Sigmoid colon (tissue), 4 donors: ENCODE measurements around the gene DENND1B.

Experiments used
- CTCF ChIP-seq, 4 experiments: fragments of 450-650 bp in 3 of 4; fragments of 200-600 bp in 1 of 4; IDR thresholded peaks; one replicate each; pipeline ENCODE4 v1.5.1; 2016 to 2019; ENCODE audit warnings: antibody characterized with exemption in 4 of 4, mild to moderate bottlenecking in 3 of 4, moderate library complexity in 2 of 4
- POLR2A ChIP-seq, 2 donors: fragments of 450-650 bp; IDR thresholded peaks; one replicate each; pipeline ENCODE4 v1.6.1; 2016; ENCODE audit warnings: antibody characterized with exemption in 2 of 2, mild to moderate bottlenecking in 2 of 2, moderate library complexity in 2 of 2
- POLR2AphosphoS5 ChIP-seq, 4 donors: sonication (generic); formaldehyde crosslinking; IDR thresholded peaks; one replicate each; pipeline ENCODE4 v1.6.1; 2017; ENCODE audit warnings: antibody characterized with exemption in 4 of 4

- TF ChIP-seq POLR2A (IDR thresholded peaks at IDR 0.05), result no peak
- no peak for TF ChIP-seq CTCF (IDR thresholded peaks at IDR 0.05)
- no peak for TF ChIP-seq POLR2AphosphoS5 (IDR thresholded peaks at IDR 0.05)
Measured at GRCh38 chr1:197595304-197595904, 179.9 kb downstream of the DENND1B start.
